Measurements from ENCODE around the gene TUBB2B.
"Not testable (repeated sequence)": the region's sequence is repeated elsewhere in the genome, so short reads cannot be mapped to it uniquely, and the experiment has no call there.

Gene TUBB2B

DNA sequence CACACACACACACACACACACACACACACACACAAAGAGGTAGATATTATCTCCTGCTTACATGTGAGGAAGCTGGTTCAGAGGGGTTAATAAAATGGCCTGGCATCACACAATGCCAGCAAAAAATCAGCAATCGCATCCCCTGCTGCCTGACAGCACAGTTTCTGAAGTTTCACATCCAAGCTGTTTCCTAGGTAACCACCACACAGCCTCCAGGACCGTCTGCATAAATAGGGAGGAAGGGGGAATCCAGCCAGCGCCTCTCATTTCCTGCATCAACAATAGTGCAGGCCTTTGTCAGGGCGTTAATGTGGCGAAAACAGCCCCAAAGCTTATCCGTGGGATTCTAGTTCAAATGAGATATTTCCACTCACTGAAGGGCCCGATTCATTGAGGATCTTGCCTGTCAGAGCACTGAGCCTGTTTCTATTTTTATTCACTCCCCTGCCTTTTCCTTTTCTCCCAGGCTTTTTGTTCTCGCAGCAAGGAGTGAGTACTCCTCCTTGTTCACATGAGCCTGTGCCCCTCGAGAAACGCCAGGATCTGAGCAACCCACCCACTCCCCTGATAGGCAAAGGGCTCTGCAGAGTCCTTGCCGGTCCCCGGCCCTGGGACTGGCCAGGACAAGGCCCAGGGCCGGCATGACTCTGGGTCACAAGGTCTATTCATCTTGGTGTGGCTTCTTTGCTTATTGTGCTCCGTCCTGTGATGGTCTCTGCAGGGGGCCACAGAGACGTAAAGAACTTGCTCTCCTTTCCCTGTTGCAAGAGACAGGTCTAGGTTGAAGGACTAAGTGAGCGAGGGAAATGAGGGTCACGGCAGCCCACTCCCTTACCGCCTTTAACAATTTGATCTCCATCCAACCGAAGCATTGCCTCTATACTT, 32.7 kb downstream of the TUBB2B start:
- Histone ChIP-seq H3K9me3 (ENCODE audit: control insufficient read depth, low read length) (peaks cover 9% of the 10 kb centered on the region), H3K4me3 (ENCODE audit: low read length) (no peak overlapping the region), H3K4me1 (ENCODE audit: control insufficient read depth, insufficient read depth, low read length) (no peaks in the 10 kb centered on the region), H3K27me3 (replicated peaks; ENCODE audit: control insufficient read depth, insufficient read depth, low read length) (peaks cover 9% of the 10 kb centered on the region), H3K36me3 (ENCODE audit: control insufficient read depth, insufficient read depth, low read length, severe bottlenecking) (no peaks in the 10 kb centered on the region), H3K9ac (ENCODE audit: low read length) (no peak overlapping the region)
- no peak for DNase-seq (ENCODE audit: low read depth)

- Histone ChIP-seq H3K4me3 (ENCODE audit: low read length) (no peak overlapping the region), H3K36me3 (ENCODE audit: control insufficient read depth, insufficient read depth, low read length, severe bottlenecking) (no peaks in the 10 kb centered on the region), H3K4me1 (ENCODE audit: control insufficient read depth, insufficient read depth, low read length) (no peaks in the 10 kb centered on the region), H3K27me3 (replicated peaks; ENCODE audit: control insufficient read depth, insufficient read depth, low read length) (peaks cover 9% of the 10 kb centered on the region), H3K9ac (ENCODE audit: low read length) (no peak overlapping the region), H3K9me3 (ENCODE audit: control insufficient read depth, low read length) (peaks cover 5% of the 10 kb centered on the region)
- DNase-seq (ENCODE audit: low read depth), result no peak
These were observed 34.2 kb downstream of the TUBB2B start for GRCh38 chr6:3193102-3193849.

GRCh38 chr6:3190779-3191178, 36.7 kb downstream of the TUBB2B start:
- peaks cover 20% of the 10 kb centered on the region for H3K27me3 ChIP-seq (replicated peaks; ENCODE audit: control insufficient read depth, insufficient read depth, low read length)
- H3K9ac ChIP-seq (ENCODE audit: low read length), result no peak overlapping the region
- no peaks in the 10 kb centered on the region for H3K4me1 ChIP-seq (ENCODE audit: control insufficient read depth, insufficient read depth, low read length)
- peaks cover 5% of the 10 kb centered on the region for H3K9me3 ChIP-seq (ENCODE audit: control insufficient read depth, low read length)
- no peaks in the 10 kb centered on the region for H3K36me3 ChIP-seq (ENCODE audit: control insufficient read depth, insufficient read depth, low read length, severe bottlenecking)
- no peak for DNase-seq (ENCODE audit: low read depth)
- no peak overlapping the region for H3K4me3 ChIP-seq (ENCODE audit: low read length)

DNA sequence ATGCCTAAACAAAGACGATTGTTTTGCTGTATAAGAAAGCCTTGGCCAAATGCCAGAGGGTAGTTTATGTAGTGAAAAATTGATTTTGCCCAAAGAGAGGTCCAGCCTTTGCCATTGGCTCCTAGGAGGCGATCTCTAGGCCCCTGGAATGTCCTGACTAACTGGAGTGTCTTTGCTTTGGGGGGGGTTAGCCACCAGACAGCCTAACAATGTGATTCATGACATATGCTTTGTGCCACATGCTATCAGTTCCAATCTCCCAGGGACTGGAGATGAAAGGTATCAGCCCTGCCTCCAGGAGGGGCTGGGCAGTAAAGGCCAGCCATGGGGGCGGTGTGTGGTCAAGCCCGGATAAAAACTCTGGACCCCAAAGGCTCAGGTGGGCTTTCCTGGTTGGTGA, 37.4 kb downstream of the TUBB2B start:
- no peak overlapping the region for H3K9ac ChIP-seq (ENCODE audit: low read length)
- H3K9me3 ChIP-seq (ENCODE audit: control insufficient read depth, low read length), result peaks cover 5% of the 10 kb centered on the region
- no peaks in the 10 kb centered on the region for H3K36me3 ChIP-seq (ENCODE audit: control insufficient read depth, insufficient read depth, low read length, severe bottlenecking)
- no peak for DNase-seq (ENCODE audit: low read depth)
- no peaks in the 10 kb centered on the region for H3K4me1 ChIP-seq (ENCODE audit: control insufficient read depth, insufficient read depth, low read length)
- H3K27me3 ChIP-seq (replicated peaks; ENCODE audit: control insufficient read depth, insufficient read depth, low read length), result peaks cover 26% of the 10 kb centered on the region
- H3K4me3 ChIP-seq (ENCODE audit: low read length), result no peak overlapping the region

- not testable (repeated sequence) for DNase-seq (ENCODE audit: low read depth); H3K4me3 ChIP-seq (ENCODE audit: low read length); H3K9ac ChIP-seq (ENCODE audit: low read length); H3K4me1 ChIP-seq (ENCODE audit: control insufficient read depth, insufficient read depth, low read length); H3K36me3 ChIP-seq (ENCODE audit: control insufficient read depth, insufficient read depth, low read length, severe bottlenecking); H3K9me3 ChIP-seq (ENCODE audit: control insufficient read depth, low read length)
- peaks cover 29% of the 10 kb centered on the region for H3K27me3 ChIP-seq (replicated peaks; ENCODE audit: control insufficient read depth, insufficient read depth, low read length)
These were observed 38.3 kb downstream of the TUBB2B start for GRCh38 chr6:3189192-3189591.

- DNase-seq (ENCODE audit: low read depth), result no peak
- H3K4me1 ChIP-seq (ENCODE audit: control insufficient read depth, insufficient read depth, low read length), result no peaks in the 10 kb centered on the region
- H3K9ac ChIP-seq (ENCODE audit: low read length), result no peak overlapping the region
- H3K36me3 ChIP-seq (ENCODE audit: control insufficient read depth, insufficient read depth, low read length, severe bottlenecking), result no peaks in the 10 kb centered on the region
- no peak overlapping the region for H3K4me3 ChIP-seq (ENCODE audit: low read length)
- peaks cover 5% of the 10 kb centered on the region for H3K9me3 ChIP-seq (ENCODE audit: control insufficient read depth, low read length)
- peaks cover 31% of the 10 kb centered on the region for H3K27me3 ChIP-seq (replicated peaks; ENCODE audit: control insufficient read depth, insufficient read depth, low read length)
These were observed 39.2 kb downstream of the TUBB2B start for GRCh38 chr6:3188262-3188661.

DNA sequence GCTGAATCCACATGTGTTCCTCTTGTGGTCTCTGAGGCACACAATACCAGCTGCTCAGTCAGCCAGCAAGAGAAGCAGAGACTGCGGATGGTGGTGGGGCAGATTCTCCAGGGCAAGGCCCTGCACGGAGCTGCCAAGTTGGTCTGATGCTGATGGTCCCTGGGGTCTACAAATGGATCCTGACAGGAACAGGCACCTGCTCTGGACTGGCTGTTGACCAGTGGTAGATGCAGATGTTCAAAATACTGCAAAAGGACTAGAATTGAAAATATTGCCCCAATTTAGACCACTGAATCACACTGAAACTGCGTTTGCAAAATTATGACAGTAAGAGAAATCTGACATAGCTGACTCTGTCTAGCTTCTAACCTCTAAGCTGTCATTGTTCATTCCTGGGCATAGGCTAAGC, 40.5 kb downstream of the TUBB2B start:
- H3K9ac ChIP-seq (ENCODE audit: low read length), result no peak overlapping the region
- no peaks in the 10 kb centered on the region for H3K36me3 ChIP-seq (ENCODE audit: control insufficient read depth, insufficient read depth, low read length, severe bottlenecking)
- H3K4me3 ChIP-seq (ENCODE audit: low read length), result no peak overlapping the region
- peaks cover 5% of the 10 kb centered on the region for H3K9me3 ChIP-seq (ENCODE audit: control insufficient read depth, low read length)
- peaks cover 31% of the 10 kb centered on the region for H3K27me3 ChIP-seq (replicated peaks; ENCODE audit: control insufficient read depth, insufficient read depth, low read length)
- no peak for DNase-seq (ENCODE audit: low read depth)
- H3K4me1 ChIP-seq (ENCODE audit: control insufficient read depth, insufficient read depth, low read length), result no peaks in the 10 kb centered on the region

DNA sequence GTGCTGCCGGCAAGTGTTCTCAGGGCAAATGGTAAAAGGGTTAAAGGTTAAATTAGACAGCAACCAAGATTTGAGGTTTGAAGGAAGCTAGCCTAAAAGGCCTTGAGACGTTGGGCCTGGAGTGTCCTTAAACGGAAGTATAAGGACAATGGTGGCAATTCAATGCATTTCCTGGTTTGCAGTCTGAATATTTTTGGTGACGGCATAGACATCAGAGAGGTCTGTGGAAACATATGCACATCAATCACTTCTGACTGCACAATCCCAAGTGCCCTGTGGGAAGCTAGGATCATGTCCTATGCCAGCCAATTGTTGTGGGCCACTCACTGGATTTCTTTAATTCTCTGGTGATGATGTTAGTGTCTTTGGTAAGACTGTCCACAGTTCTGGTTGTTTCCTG, 44.4 kb downstream of the TUBB2B start:
- Histone ChIP-seq H3K4me3 (ENCODE audit: low read length) (no peak overlapping the region), H3K27me3 (replicated peaks; ENCODE audit: control insufficient read depth, insufficient read depth, low read length) (peaks cover 30% of the 10 kb centered on the region), H3K9ac (ENCODE audit: low read length) (no peak overlapping the region), H3K36me3 (ENCODE audit: control insufficient read depth, insufficient read depth, low read length, severe bottlenecking) (no peaks in the 10 kb centered on the region), H3K4me1 (ENCODE audit: control insufficient read depth, insufficient read depth, low read length) (no peaks in the 10 kb centered on the region), H3K9me3 (ENCODE audit: control insufficient read depth, low read length) (no peaks in the 10 kb centered on the region)
- DNase-seq (ENCODE audit: low read depth), result no peak

- no peak for DNase-seq (ENCODE audit: low read depth)
- no peaks in the 10 kb centered on the region for H3K9me3 ChIP-seq (ENCODE audit: control insufficient read depth, low read length)
- no peak overlapping the region for H3K4me3 ChIP-seq (ENCODE audit: low read length)
- H3K9ac ChIP-seq (ENCODE audit: low read length), result no peak overlapping the region
- no peaks in the 10 kb centered on the region for H3K36me3 ChIP-seq (ENCODE audit: control insufficient read depth, insufficient read depth, low read length, severe bottlenecking)
- no peaks in the 10 kb centered on the region for H3K4me1 ChIP-seq (ENCODE audit: control insufficient read depth, insufficient read depth, low read length)
- peaks cover 22% of the 10 kb centered on the region for H3K27me3 ChIP-seq (replicated peaks; ENCODE audit: control insufficient read depth, insufficient read depth, low read length)
These were observed 46.3 kb downstream of the TUBB2B start for GRCh38 chr6:3181105-3181504.

- H3K36me3 ChIP-seq (ENCODE audit: control insufficient read depth, insufficient read depth, low read length, severe bottlenecking); H3K9ac ChIP-seq (ENCODE audit: low read length); H3K4me1 ChIP-seq (ENCODE audit: control insufficient read depth, insufficient read depth, low read length); H3K4me3 ChIP-seq (ENCODE audit: low read length); H3K9me3 ChIP-seq (ENCODE audit: control insufficient read depth, low read length); DNase-seq (ENCODE audit: low read depth): not testable (repeated sequence)
- peaks cover 13% of the 10 kb centered on the region for H3K27me3 ChIP-seq (replicated peaks; ENCODE audit: control insufficient read depth, insufficient read depth, low read length)
These were observed 47.5 kb downstream of the TUBB2B start for GRCh38 chr6:3179945-3180344.

DNA sequence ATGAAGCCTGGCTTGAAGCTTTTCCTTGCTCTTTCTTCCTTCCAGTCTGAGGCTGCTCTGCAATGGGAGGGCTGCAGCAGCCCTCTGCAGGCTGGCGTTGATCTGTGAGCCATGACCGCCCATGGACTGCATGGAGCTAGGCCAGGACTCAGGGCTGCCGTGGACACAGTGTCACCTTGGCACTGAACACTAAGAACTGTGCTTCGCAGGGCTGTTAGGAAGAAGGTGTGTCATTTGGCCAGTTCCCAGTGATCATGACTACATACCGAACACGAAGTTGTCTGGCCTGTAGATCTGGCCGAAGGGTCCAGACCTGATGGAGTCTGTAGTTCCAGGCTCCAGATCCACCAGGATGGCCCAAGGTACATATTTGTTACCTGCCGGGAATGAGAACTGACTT, 48.8 kb downstream of the TUBB2B start:
- not testable (repeated sequence) for H3K9me3 ChIP-seq (ENCODE audit: control insufficient read depth, low read length); DNase-seq (ENCODE audit: low read depth); H3K27me3 ChIP-seq (replicated peaks; ENCODE audit: control insufficient read depth, insufficient read depth, low read length); H3K36me3 ChIP-seq (ENCODE audit: control insufficient read depth, insufficient read depth, low read length, severe bottlenecking); H3K9ac ChIP-seq (ENCODE audit: low read length); H3K4me3 ChIP-seq (ENCODE audit: low read length); H3K4me1 ChIP-seq (ENCODE audit: control insufficient read depth, insufficient read depth, low read length)

Measured in adipocyte (in vitro differentiated cells).